Measurements from ENCODE around the gene VN1R2. TPM values are rescaled to one million over a fixed set of nuclear protein-coding genes. Genes with fewer than 3 reads are reported as not detected.
A peak's percentile ranks its signal among the peaks of the same experiment; 100 is the strongest.
"Not testable (repeated sequence)": the region's sequence is repeated elsewhere in the genome, so short reads cannot be mapped to it uniquely, and the experiment has no call there.

The VN1R2 gene
- total RNA-seq, 4 donors from 2014 or later = not detected

DNA sequence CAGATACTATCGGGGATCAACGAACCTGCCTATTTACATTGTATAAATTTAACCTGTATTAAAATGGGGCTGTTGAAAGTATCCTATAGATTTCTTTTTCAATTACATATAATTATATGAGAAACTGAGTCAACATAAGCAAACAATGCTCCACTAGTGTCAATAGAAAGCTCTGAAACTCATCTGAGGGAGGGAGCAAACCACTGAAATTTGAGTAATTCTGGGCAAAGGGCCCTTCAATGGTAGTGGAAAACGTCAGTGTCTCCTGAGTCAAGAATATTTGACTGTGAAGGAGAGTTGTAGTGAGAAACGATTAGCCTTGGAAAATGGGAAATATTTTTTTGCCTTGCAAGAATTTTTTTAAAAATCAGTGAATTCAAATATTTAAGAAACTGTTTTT is 27.0 kb downstream of the VN1R2 start:
- no peak for TF ChIP-seq POLR2A (IDR thresholded peaks at IDR 0.05)
- TF ChIP-seq, protein P1, sequence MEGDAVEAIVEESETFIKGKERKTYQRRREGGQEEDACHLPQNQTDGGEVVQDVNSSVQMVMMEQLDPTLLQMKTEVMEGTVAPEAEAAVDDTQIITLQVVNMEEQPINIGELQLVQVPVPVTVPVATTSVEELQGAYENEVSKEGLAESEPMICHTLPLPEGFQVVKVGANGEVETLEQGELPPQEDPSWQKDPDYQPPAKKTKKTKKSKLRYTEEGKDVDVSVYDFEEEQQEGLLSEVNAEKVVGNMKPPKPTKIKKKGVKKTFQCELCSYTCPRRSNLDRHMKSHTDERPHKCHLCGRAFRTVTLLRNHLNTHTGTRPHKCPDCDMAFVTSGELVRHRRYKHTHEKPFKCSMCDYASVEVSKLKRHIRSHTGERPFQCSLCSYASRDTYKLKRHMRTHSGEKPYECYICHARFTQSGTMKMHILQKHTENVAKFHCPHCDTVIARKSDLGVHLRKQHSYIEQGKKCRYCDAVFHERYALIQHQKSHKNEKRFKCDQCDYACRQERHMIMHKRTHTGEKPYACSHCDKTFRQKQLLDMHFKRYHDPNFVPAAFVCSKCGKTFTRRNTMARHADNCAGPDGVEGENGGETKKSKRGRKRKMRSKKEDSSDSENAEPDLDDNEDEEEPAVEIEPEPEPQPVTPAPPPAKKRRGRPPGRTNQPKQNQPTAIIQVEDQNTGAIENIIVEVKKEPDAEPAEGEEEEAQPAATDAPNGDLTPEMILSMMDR (IDR thresholded peaks at IDR 0.05) = no peak
- H3K9me3 ChIP-seq = no peaks in the 10 kb centered on the region
- H3K4me3 ChIP-seq = no peak overlapping the region
- no peaks in the 10 kb centered on the region for H3K27me3 ChIP-seq
- no peaks in the 10 kb centered on the region for H3K4me1 ChIP-seq
- no peak for DNase-seq
- no peak overlapping the region for H3K27ac ChIP-seq
- H3K36me3 ChIP-seq = no peaks in the 10 kb centered on the region
- intact Hi-C loops (cut with DNase I; ENCODE audit: low total_unique reads) = no loop called here

DNA sequence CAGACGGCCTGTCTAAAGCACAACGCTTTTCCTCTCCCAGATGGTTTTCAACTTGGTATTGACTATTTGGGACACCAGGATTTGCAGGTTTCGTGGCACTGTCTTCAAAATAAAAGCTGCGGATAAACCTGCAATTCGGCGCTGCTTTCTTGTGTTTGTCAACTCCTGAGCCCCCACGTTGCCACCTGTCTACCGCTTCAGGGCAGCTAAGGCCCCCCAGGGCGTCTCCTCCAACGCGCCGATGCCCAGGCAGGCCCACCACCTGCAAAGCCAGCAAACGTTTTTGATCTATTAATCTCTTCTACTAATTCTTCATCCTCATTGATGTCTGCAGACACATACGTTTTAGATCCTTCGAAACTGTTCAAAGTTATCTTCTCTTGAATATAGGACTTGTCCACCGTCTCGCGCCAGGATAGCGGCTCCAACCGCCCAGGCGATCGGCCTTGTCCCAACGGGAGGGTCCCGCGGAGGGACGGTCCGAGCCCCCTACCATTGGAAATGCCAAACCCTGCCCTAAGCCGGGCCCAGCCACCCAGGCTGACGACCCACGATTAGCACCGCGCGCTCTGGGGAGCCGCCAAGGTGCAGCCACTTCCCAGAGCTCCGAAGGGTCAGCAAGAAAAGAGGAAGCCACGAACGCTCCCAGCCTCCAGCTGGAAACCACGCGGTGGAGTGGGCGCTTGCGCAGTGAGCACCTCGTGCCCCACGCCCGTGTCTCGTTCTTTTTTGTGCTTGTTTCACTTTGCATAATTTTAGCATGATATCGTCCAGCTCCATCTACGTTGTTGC is 32.9 kb downstream of the VN1R2 start:
- no peak for TF ChIP-seq POLR2A (IDR thresholded peaks at IDR 0.05)
- TF ChIP-seq, protein P1 (IDR thresholded peaks at IDR 0.05) = no peak
- no peak for DNase-seq
- Histone ChIP-seq H3K36me3 (no peaks in the 10 kb centered on the region), H3K27me3 (no peaks in the 10 kb centered on the region), H3K9me3 (peaks cover 0 to 2% of the 10 kb centered on the region in 2 donors), H3K4me1 (no peaks in the 10 kb centered on the region), H3K27ac (no peak overlapping the region), H3K4me3 (no peak overlapping the region)
- intact Hi-C loops (cut with DNase I; ENCODE audit: low total_unique reads) = no loop called here

DNA sequence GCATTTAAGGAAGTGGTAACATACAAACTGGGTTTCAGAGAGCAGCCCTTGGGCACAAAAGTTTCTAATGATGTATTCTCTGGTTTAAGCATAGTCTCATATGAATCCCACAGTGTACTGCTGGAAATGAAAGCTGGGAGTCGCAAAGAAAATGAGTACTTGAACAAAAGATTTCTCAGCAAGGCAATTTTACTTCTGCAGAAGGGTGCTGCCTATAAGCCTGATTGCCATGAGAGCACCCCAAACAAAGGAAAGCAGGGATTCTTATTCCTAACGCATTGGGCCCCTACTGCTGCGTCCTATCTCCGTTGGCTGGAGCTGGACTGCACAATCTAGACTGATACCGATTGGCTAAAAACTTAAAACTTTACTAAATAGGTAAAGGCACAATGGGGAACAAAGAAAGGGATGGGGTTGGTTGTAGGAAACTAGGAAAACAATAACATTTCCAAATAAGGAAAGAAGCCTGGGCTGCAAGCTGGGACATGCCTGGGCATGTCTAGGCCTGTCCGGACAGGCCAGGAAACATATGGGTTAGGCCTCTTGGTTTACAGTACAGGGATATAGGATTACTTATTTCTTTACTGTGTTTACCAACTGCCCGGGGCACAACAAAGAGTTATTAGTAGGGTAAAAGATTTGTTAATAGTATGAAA is 36.8 kb downstream of the VN1R2 start:
- Histone ChIP-seq H3K4me1 (no peaks in the 10 kb centered on the region), H3K27ac (no peak overlapping the region), H3K36me3 (no peaks in the 10 kb centered on the region), H3K4me3 (no peak overlapping the region), H3K27me3 (no peaks in the 10 kb centered on the region), H3K9me3 (peaks cover 0 to 2% of the 10 kb centered on the region in 2 donors)
- intact Hi-C loops (cut with DNase I; ENCODE audit: low total_unique reads) = no loop called here
- no peak for DNase-seq
- TF ChIP-seq POLR2A (IDR thresholded peaks at IDR 0.05) = no peak
- TF ChIP-seq, protein P1 (IDR thresholded peaks at IDR 0.05) = no peak

DNA sequence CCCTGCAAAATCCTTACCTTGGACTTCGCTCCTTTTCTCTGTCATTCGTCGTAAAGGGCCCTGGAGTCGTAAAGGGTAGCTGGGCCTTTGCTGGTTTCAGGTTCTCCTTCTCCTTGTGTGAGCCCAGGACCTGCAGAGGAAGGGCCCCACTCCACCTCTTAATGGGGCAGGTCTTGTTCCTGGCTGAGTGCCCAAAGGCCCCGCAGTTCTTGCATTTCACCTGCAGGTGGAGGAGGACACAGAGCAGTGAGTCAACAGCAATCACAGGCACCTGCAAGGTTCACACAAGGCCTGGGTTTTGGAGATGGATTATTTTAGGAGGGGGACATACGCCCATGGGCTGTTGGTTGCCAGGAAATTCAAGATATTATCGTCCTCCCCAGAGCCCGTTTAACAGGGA is 43.2 kb downstream of the VN1R2 start:
- H3K27ac ChIP-seq; H3K36me3 ChIP-seq; H3K27me3 ChIP-seq; H3K9me3 ChIP-seq; intact Hi-C loops (cut with DNase I; ENCODE audit: low total_unique reads); DNase-seq; H3K4me3 ChIP-seq; H3K4me1 ChIP-seq: not testable (repeated sequence)

DNA sequence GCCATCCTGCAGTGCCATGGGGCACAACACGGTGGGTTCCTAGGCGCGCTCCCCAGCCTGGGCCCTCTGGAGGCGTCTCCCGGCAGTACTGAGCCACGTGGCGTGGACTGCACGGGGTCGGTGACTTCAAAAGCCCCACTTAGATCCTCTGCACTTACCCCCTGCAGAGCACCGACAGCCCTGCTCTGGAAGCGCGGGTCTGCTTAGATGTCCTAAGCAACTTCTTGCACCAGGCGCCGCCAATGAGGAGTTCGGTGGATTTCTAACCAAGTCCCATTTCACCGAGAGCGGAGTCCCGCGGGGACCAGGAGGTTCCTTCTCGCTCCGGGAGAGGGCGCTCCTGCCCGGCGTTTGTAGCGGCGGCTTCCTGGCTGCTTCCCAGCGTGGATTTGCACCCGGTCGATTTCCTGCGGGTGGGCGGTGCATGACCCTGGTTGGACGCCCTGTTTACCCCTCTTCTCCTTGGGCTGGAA is 50.3 kb downstream of the VN1R2 start:
- no peaks in the 10 kb centered on the region for H3K27me3 ChIP-seq

More for the DNA sequence above, 50.3 kb downstream of the VN1R2 start:
- no peak for TF ChIP-seq POLR2A (IDR thresholded peaks at IDR 0.05)
- TF ChIP-seq, protein P1 (IDR thresholded peaks at IDR 0.05) = peak in 2 of 4 experiments; percentile 15 to 24
- Histone ChIP-seq H3K36me3 (no peaks in the 10 kb centered on the region), H3K9me3 (no peaks in the 10 kb centered on the region), H3K4me1 (no peaks in the 10 kb centered on the region), H3K4me3 (no peak overlapping the region), H3K27ac (no peak overlapping the region)
- DNase-seq = no peak
- intact Hi-C loops (cut with DNase I; ENCODE audit: low total_unique reads) = no loop called here

Other genes with a start within 250 kb of the VN1R2 start
- not detected for gene ERVV-1, start 244.4 kb upstream of the VN1R2 start, total RNA-seq
- not detected for gene ERVV-2, start 213.6 kb upstream of the VN1R2 start, total RNA-seq
- 10 to 100 TPM; 10.9 to 75.3 (median 52.1) TPM for gene ZNF160, start 154.9 kb upstream of the VN1R2 start, total RNA-seq
- 10 to 100 TPM in 2 of 4 donors, 1 to 10 TPM in 2; 9.5 to 27.2 (median 14.7) TPM for gene ZNF415, start 125.4 kb upstream of the VN1R2 start, total RNA-seq
- 10 to 100 TPM; 10.2 to 25.4 (median 16.9) TPM for gene ZNF347, start 99.2 kb upstream of the VN1R2 start, total RNA-seq
- 10 to 100 TPM in 1 of 4 donors, 1 to 10 TPM in 2, under 1 TPM in 1; 0.77 to 14.2 (median 4.3) TPM for gene ZNF665, start 64.9 kb upstream of the VN1R2 start, total RNA-seq
- gene ZNF677, start 3.4 kb upstream of the VN1R2 start, total RNA-seq = 10 to 100 TPM in 3 of 4 donors, 1 to 10 TPM in 1; 3.1 to 62.7 (median 23.4) TPM
- gene VN1R4, start 9.4 kb downstream of the VN1R2 start, total RNA-seq = not detected
- gene ZNF845, start 75.5 kb downstream of the VN1R2 start, total RNA-seq = 10 to 100 TPM in 2 of 4 donors, 1 to 10 TPM in 2; 5.0 to 18.0 (median 10.3) TPM
- gene ZNF525, start 107.4 kb downstream of the VN1R2 start, total RNA-seq = 10 to 100 TPM; 15.0 to 25.7 (median 22.3) TPM
- 10 to 100 TPM in 3 of 4 donors, 1 to 10 TPM in 1; 5.1 to 28.8 (median 23.6) TPM for gene ZNF765, start 136.9 kb downstream of the VN1R2 start, total RNA-seq
- gene ZNF761, start 173.7 kb downstream of the VN1R2 start, total RNA-seq = 10 to 100 TPM in 2 of 4 donors, 1 to 10 TPM in 2; 4.6 to 16.3 (median 8.8) TPM
- 10 to 100 TPM in 1 of 4 donors, 1 to 10 TPM in 3; 1.8 to 10.8 (median 6.7) TPM for gene ZNF813, start 209.4 kb downstream of the VN1R2 start, total RNA-seq